DOHH2 (cell line): ENCODE results near the gene SHD.

Experiments used
- H3F3A ChIP-seq: fragments of 200-600 bp; sonication (generic), shearing (Covaris generic); 2 replicates; pipeline ENCODE4 v1.6.0; 2016; ENCODE audit warnings: antibody characterized with exemption, mild to moderate bottlenecking; ENCODE audit not compliant: control insufficient read depth, insufficient read depth
- H3K27ac ChIP-seq: fragments of 200-600 bp; sonication (generic); 2 replicates; pipeline ENCODE4 v1.5.1; 2014; ENCODE audit warnings: low read depth, mild to moderate bottlenecking, low read length, moderate library complexity
- H3K27me3 ChIP-seq: fragments of 200-600 bp; sonication (generic); 2 replicates; pipeline ENCODE4 v1.6.1; 2014; ENCODE audit warnings: mild to moderate bottlenecking, low read length, mixed read lengths; ENCODE audit not compliant: control insufficient read depth
- H3K36me3 ChIP-seq: fragments of 200-600 bp; sonication (generic); 2 replicates; pipeline ENCODE4 v1.6.1; 2014; ENCODE audit warnings: mild to moderate bottlenecking, low read length, moderate library complexity, mixed read lengths; ENCODE audit not compliant: control insufficient read depth
- H3K4me1 ChIP-seq: fragments of 200-600 bp; sonication (generic); 2 replicates; pipeline ENCODE4 v1.6.1; 2014; ENCODE audit warnings: mild to moderate bottlenecking, low read length, mixed read lengths; ENCODE audit not compliant: control insufficient read depth
- H3K4me2 ChIP-seq: fragments of 200-600 bp; sonication (generic); 2 replicates; pipeline ENCODE4 v1.6.0; 2014; ENCODE audit warnings: mild to moderate bottlenecking, low read length, moderate library complexity
- H3K4me3 ChIP-seq: fragments of 200-600 bp; sonication (generic); 2 replicates; pipeline ENCODE4 v1.5.1; 2014; ENCODE audit warnings: mild to moderate bottlenecking, low read length, mixed read lengths
- H3K79me2 ChIP-seq: fragments of 200-600 bp; sonication (generic); 2 replicates; pipeline ENCODE4 v1.6.1; 2014; ENCODE audit warnings: mild to moderate bottlenecking, low read length, mixed read lengths; ENCODE audit not compliant: control insufficient read depth
- H3K9me2 ChIP-seq: fragments of 200-600 bp; sonication (generic); replicated peaks from 2 replicates; pipeline ENCODE4 v1.6.1; 2014; ENCODE audit warnings: mild to moderate bottlenecking, low read length, mixed read lengths; ENCODE audit not compliant: control insufficient read depth
- H3K9me3 ChIP-seq: fragments of 200-600 bp; sonication (generic); 2 replicates; pipeline ENCODE4 v1.6.1; 2014; ENCODE audit warnings: antibody characterized with exemption, low read length, mixed read lengths; ENCODE audit not compliant: control insufficient read depth, insufficient read depth
- H4K20me1 ChIP-seq: fragments of 200-600 bp; sonication (generic); 2 replicates; pipeline ENCODE4 v1.6.0; 2014; ENCODE audit warnings: low read depth, mild to moderate bottlenecking, antibody characterized with exemption, low read length, moderate library complexity; ENCODE audit not compliant: control insufficient read depth, insufficient read depth
- EZH2phosphoT487 ChIP-seq: fragments of 200-600 bp; sonication (generic); IDR thresholded peaks from 2 replicates; pipeline ENCODE4 v1.6.1; 2017; ENCODE audit warnings: borderline replicate concordance, mild to moderate bottlenecking, antibody characterized with exemption, low read length, moderate library complexity, mixed read lengths
- TF ChIP-seq, protein P1 (sequence below): fragments of 200-600 bp; sonication (generic); IDR thresholded peaks from one replicate; pipeline ENCODE4 v1.5.1; 2014; ENCODE audit warnings: antibody characterized with exemption, mild to moderate bottlenecking, low read depth, low read length; ENCODE audit not compliant: poor library complexity, severe bottlenecking

The SHD gene

GRCh38 chr19:4305659-4306058, 26.6 kb downstream of the SHD start:
- no peaks in the 10 kb centered on the region for H4K20me1 ChIP-seq
- H3K9me3 ChIP-seq, result no peaks in the 10 kb centered on the region
- no peak overlapping the region for H3K4me3 ChIP-seq
- H3K4me1 ChIP-seq, result peaks cover 3% of the 10 kb centered on the region; the same call in 1 of the 2 replicates
- H3K27me3 ChIP-seq, result no peaks in the 10 kb centered on the region
- no peak overlapping the region for H3K4me2 ChIP-seq
- no peaks in the 10 kb centered on the region for H3K9me2 ChIP-seq
- no peak overlapping the region for H3K27ac ChIP-seq
- TF ChIP-seq, protein P1, sequence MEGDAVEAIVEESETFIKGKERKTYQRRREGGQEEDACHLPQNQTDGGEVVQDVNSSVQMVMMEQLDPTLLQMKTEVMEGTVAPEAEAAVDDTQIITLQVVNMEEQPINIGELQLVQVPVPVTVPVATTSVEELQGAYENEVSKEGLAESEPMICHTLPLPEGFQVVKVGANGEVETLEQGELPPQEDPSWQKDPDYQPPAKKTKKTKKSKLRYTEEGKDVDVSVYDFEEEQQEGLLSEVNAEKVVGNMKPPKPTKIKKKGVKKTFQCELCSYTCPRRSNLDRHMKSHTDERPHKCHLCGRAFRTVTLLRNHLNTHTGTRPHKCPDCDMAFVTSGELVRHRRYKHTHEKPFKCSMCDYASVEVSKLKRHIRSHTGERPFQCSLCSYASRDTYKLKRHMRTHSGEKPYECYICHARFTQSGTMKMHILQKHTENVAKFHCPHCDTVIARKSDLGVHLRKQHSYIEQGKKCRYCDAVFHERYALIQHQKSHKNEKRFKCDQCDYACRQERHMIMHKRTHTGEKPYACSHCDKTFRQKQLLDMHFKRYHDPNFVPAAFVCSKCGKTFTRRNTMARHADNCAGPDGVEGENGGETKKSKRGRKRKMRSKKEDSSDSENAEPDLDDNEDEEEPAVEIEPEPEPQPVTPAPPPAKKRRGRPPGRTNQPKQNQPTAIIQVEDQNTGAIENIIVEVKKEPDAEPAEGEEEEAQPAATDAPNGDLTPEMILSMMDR, result no peak
- no peak for TF ChIP-seq EZH2phosphoT487
- H3F3A ChIP-seq, result no peaks in the 10 kb centered on the region
- no peaks in the 10 kb centered on the region for H3K79me2 ChIP-seq
- no peaks in the 10 kb centered on the region for H3K36me3 ChIP-seq

DNA sequence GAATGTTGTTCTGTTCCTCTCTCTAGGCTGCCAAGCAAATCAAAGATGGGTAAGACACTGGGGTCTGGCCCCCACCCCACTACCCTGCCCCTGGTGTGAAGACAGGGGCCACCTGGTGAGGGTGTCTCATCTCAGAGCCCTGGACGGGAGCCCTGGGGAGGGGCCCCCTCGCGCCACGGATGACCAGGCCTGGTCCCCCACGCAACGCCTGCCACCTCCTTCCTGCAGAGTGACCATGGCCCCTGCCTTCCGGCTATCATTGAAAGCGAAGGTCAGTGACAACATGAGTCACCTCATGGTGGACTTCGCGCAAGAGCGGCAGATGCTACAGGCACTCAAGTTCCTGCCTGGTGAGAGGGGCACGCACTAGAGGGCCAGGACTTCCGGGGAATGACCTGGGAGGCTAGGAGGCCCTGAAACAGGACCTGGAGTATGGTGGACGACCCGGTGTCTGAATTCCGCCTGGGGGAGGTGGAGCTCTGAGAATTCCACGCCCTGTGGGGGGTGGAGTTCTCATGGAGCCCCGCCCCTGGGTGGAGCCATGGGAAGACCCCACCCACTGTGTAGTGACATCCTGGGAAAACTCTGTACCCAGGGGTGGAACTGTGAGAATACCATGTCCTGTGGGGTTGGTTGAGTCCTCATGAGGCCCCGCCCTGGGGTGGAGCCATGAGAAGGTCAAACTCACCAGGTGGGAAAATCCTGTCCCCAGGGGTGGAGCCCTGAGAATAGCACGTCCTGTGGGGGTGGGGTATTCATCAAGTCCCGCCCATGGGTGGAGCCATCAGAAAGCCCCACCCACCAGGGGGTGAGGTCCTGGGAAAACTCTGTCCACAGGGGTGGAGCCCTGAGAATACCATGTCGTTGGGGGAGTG, 31.4 kb downstream of the SHD start:
- no peak overlapping the region for H3K4me2 ChIP-seq
- no peaks in the 10 kb centered on the region for H3K79me2 ChIP-seq
- no peak overlapping the region for H3K4me3 ChIP-seq
- H3K9me2 ChIP-seq, result no peaks in the 10 kb centered on the region
- no peaks in the 10 kb centered on the region for H4K20me1 ChIP-seq
- TF ChIP-seq, protein P1, result no peak
- no peak for TF ChIP-seq EZH2phosphoT487
- no peaks in the 10 kb centered on the region for H3K9me3 ChIP-seq
- no peak overlapping the region for H3K27ac ChIP-seq
- H3K36me3 ChIP-seq, result no peaks in the 10 kb centered on the region
- no peaks in the 10 kb centered on the region for H3K4me1 ChIP-seq
- no peaks in the 10 kb centered on the region for H3K27me3 ChIP-seq
- no peaks in the 10 kb centered on the region for H3F3A ChIP-seq

- no peaks in the 10 kb centered on the region for H3K9me2 ChIP-seq
- H3K9me3 ChIP-seq, result no peaks in the 10 kb centered on the region; the same call in 1 of the 2 replicates
- H3K4me1 ChIP-seq, result no peaks in the 10 kb centered on the region
- no peaks in the 10 kb centered on the region for H3K36me3 ChIP-seq
- no peaks in the 10 kb centered on the region for H3F3A ChIP-seq
- H3K4me3 ChIP-seq, result no peak overlapping the region
- H3K27me3 ChIP-seq, result no peaks in the 10 kb centered on the region
- H3K79me2 ChIP-seq, result no peaks in the 10 kb centered on the region
- no peak overlapping the region for H3K27ac ChIP-seq
- no peaks in the 10 kb centered on the region for H4K20me1 ChIP-seq
- TF ChIP-seq EZH2phosphoT487, result no peak
- TF ChIP-seq, protein P1, result no peak
- no peak overlapping the region for H3K4me2 ChIP-seq
Measured at GRCh38 chr19:4313847-4314490, 34.9 kb downstream of the SHD start.
